GM19099 (cell line): ENCODE results near the gene GMDS.

ENCODE experiments used
- POLR2A ChIP-seq: IDR thresholded peaks from 3 replicates; pipeline ENCODE4 v1.6.1; 2011; ENCODE audit warnings: low read depth; ENCODE audit not compliant: insufficient read length; ENCODE audit errors: extremely low read depth

Gene GMDS

DNA sequence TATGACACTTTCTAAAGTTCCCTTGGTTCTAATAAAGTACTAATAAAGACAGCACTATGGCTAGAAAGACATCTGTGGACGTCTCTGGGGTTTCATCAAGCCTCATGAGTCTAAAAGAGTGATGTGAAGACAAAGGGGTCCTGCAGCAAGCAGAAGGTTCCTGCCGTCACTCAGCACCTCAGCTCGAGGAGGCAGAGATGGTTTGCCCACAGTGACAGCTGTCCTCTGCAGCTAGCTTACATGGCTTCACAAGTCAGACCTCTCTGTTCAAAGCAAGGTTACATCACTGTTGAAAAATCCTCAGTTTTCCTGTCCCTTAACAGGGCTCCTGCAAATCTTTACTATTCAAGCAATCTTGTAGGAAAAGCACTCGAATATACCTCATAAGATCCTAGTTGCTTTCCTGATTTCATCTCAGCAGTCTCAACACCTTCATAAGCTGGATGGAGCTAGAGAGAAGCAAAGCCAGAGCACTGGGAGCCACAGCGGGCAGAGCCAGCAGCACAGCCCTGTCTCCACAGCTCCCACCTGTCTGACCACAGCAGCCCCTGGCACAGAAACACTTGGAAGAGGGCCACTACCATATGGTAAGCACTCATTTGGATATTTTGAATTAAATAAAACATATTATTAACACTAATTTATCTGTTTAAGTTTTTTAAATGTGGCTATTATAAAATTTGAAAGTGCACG is 202.3 kb downstream of the GMDS start:
- TF ChIP-seq POLR2A, result no peak

DNA sequence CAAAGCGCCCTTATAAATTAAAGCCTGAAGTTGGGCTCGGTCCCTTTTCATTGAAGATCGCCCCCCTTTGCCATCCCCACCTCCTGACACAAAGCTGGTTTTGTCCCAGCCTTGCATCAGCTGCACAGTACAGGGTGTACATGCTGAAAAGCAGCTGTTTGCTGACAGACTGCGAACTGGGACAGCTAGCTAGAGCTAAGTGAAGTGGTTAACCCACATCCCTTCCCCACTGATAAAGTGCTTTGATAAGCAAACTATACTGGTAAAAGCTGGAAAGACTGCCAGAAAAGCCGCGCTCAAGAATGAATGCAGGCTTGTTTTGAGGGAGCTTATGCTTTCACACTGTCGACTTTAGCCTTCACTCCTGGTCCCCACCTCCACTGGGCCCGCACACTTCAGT is 207.3 kb downstream of the GMDS start:
- no peak for TF ChIP-seq POLR2A

DNA sequence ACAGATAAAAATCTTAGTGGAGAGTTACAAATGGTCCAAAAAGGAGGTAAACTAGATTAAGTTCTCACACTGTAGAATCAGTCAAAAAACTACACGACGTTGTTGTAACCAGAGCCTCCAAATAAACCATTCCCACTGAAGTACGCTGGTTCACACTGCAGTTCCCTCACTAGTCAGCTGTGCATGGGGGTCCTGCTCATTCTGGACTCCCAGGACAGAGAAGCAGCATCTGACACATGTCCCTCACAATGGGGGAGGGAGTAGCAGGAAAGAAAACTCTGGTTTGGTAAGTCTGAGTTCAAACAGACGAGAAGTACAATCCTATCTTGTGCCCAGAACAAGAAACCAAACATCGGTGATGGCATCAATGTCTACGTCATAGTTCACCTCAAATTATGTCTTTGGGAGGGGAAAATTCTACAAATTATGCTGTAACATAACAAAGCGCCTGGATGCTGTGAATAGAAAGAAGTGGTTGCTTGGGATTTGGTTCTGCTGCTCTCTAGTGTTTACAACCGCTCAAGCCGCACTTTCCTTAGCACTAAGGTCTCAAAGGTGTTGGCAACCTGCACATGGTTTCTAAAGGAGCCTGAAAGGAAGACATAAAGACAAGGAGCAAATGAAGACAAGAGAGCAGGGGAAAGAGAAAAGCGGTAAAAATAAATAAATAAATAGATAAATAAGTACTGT is 208.0 kb downstream of the GMDS start:
- TF ChIP-seq POLR2A, result no peak

DNA sequence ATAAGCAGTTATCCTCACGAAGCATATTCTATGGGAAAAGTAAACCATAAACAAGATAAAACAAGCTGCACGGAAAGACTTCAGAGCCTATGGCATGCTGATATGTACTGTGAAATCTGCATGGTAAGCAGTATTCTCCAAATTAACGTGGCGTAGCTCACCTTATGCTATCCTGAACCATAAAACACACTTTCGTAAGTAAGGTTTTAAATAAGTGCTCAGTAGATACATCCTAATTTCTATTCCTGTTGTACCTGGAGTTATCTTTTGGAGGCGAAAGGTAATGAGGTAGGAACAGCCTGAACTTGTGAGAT is 208.7 kb downstream of the GMDS start:
- TF ChIP-seq POLR2A, result no peak

DNA sequence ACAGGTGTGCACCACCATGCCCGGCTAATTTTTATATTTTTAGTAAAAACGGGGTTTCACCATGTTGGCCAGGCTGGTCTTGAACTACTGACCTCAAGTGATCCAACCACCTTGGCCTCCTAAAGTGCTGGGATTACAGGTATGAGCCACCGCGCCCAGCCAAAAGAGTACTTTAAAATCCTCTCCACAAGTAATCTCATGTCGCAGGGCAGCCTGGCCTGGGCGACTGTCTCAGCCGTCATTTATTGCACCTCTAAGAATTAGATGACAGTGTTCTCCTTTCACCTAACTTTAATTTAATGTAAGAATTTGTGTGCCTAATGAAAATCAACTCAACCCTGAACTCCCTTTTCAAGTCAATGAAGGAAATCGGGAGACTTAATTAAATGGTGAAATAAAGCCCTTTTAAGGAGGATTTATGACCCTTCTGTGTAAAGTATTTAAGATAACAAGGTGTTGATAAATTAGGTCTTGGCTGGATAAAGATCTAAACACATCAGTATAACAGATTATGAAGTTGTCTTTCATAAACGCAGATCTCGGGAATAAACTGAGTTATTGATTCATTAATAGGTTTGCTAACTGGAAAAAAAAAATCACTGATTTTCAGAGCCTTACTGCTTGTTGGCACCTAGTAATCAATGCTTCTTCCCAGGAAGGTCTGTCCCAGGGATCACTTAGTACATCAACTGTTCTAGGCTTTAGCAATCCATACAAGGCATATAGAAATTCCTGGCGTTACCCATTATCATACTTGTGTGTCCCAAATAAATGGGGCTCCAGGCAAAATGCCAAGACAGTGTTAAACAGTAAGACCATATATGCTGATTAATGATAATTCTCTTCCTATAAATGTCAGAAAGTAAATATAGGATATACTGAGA is 209.3 kb downstream of the GMDS start:
- no peak for TF ChIP-seq POLR2A

DNA sequence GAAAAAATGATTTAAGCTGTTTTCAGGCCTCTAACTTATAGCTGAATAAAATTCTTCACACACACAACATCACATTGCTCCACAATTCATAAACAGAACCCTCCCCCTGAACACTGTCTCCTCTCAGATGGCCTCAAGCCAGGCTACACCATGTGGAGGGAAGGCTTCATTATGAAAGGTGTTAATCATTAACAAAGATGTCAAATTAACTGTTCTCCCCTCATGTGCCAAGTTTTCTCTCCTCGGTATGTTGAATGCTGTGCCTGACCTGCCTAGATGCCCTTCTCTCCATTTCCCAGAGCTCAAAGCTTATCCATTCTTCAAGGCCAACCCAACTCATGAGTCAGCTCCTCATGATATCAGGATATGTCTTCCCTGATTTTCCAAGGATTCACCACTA is 210.4 kb downstream of the GMDS start:
- TF ChIP-seq POLR2A, result no peak

DNA sequence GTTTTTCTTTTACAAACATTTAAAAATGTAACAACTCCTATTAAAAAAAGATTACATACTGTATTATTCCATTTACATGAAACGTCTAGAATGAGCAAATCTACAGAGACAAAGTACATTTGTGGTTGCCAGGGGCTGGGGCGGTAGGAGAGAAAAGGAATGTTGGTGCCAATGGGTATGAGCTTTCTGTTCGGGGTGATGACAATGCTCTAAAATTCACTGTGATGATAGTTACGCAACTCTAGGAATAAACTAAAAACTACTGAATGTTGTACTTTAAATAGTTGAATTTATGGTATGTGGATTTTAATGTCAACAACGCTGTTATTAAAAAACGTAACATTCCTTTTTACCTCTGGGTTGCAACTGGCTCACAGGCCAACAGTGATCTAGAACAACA is 211.1 kb downstream of the GMDS start:
- no peak for TF ChIP-seq POLR2A

DNA sequence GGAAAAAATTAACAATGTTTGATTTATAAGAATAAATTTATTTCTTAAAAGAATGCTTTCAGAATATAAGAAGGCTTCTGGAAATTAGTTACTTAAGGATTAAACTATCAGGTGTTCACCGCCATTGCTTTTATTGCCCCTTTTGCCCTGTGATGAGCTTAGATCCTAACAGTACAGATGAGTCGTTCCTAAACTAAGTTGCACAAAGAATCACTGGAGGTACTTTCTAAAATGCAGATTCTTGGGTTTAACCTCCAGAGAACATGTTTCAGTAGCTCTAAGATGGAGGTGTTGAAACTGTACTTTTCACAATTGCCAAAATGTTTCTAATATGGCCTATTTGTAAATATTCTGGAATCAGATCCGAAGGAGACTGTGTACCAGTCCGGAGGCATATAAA is 211.9 kb downstream of the GMDS start:
- TF ChIP-seq POLR2A, result no peak

DNA sequence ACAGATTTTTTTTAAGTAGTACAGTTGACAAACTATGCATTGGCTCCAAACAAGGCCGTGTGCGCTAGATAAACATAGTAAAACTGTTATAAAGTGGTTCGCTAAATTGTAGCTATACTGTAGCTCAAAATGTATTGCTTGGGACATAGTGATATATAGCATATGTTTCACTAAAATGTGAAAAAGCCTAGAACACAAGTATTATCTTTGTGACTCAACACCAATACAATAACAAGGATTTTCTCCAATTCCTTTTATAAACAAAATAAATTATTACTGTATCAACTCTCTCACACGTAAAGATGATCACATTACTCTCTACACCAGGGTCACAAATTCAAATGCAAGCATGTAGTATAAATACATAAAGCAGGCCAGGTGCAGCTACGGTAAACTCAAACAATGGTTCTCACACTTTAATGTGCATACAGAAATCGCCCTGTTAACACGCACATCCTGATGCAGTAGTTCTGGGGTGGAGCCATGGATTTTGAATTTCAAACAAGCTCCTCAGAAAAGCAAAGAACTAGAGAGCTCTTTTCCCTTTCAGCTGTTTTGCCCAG is 214.6 kb downstream of the GMDS start:
- TF ChIP-seq POLR2A, result no peak

DNA sequence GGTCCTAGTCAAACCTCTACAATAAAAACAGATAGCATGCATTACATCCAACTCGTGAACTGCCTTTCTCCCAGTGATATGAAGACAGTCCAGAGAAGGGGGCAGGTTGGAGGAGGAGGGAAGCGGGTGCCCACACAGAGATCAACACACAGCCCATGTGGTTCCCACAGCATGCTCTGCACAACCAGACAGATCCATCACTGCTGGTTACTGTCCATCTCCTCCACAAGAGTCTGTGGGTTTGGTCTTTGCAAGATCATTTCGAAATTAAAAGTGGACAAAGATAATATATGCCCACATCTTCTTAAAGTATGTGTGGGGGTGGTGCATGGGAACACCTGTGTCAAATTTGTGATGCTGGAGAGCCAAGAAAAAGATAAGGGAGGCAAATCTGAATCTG is 215.5 kb downstream of the GMDS start:
- no peak for TF ChIP-seq POLR2A

DNA sequence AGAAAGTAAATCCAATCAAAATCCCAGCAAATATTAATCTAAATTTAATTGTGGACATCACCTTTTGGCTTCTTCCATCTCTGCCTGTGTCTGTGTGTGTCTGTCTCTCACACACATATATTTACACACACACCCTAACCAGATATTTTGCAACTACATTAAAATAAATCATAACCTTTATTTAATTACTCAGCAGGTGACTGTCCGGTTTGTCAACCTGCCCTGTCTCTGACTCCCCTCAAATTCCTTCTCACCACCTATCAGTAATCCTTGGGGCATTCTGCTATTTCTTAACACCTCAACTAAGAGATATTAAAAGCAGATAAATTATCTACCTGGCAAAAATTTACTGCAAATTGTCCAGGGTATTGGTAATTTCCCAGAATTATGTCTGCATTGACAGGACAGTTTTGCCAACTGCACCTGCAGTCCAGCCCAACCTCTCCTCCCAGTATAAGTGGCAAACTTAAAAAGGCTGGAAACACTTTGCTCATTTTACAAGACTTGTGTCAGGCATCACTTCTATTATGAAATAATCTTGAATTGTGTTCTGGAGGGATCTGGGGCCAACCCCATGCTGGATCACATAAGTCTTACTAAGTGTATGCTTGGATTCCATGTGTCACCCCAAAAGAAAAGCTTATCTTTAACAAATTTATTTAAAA is 216.1 kb downstream of the GMDS start:
- no peak for TF ChIP-seq POLR2A

DNA sequence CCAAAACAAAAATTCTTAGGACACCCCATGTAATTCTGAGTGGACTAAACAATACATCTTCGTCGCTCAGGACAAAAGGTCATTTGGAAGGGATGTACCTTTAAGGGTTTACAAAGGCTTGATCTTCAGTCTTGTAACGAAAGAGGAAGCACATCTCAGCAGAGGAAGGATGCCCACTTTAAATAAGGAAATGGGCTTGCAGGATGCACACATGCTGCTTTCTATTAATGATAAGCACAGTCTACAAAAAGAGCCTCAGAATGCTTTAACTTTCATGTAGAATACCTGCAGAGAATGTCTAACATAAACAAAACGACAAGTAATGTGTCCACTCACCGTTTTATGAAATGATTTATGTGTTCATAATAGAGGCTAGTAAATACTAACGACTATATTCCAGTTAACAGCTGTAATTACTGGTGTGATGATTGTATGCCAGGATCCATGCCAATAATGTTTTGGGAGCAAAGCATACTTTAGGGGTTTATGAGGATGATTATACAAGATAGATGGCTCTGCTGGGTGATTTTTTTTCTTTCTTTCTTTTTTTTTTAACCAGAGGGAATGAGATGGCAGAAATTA is 216.9 kb downstream of the GMDS start:
- no peak for TF ChIP-seq POLR2A

DNA sequence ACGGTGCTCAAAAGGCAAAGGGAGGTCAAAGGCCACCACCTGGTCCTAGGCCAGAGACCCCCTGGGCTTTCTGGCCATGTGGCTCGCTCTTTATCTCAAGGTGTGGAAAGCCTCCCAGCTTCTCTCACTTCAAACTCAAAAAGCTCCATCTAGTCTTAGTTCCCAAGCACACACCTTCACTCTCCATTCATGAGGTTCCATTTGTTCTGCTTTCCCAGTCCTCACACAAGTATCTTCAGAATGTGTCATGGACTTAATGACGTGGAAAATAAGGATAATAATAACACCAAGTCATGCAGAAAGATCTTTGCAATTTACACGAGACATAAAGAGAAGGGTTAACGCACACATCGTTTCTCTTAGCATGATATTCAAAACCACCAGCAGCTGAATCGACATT is 219.3 kb downstream of the GMDS start:
- TF ChIP-seq POLR2A, result no peak

DNA sequence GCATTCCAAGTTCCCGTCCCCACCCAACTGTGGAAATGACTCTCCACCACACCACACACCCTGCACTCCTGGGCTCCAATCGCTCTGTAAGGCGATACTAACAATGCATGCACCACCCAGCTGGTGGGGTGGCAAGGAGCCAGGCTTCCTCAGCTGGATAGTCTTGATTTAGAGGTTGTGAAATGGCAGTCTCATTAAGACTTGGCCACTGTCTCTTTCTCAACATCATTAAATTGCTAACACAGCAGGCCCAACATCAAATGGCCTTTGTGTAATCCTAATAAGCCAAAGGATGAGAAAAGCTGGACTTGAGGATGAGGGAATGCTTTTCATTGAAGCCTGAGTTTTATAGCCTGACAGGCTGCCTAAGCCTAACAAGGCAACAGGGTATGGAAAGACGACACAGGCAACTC is 223.7 kb downstream of the GMDS start:
- TF ChIP-seq POLR2A, result no peak

DNA sequence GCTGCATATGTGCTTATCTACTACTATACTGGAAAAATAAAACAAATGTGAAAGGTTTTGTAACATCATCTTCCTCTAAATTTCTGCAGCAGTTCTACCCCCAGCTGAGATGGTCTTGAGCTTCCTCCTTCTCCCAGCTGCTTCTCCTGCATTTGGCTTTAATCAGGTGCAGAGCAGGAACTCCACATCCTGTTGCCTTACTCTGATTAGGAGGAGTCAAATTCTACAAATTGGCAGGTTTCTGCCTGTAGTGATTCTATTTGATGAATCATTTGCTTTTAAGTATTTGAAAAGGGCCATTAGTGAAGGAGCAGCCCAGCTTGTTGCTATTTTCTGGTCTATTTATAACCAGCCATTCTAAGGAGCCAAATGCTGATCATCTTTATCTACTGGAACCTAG is 224.5 kb downstream of the GMDS start:
- no peak for TF ChIP-seq POLR2A
